Effector CD4-positive, alpha-beta T cell (primary cell): ENCODE data around the gene EGFLAM.

ENCODE experiments used
- DNase-seq: peaks from one replicate; pipeline ENCODE4 v3.0.0-alpha.2; 2020

Gene EGFLAM

DNA sequence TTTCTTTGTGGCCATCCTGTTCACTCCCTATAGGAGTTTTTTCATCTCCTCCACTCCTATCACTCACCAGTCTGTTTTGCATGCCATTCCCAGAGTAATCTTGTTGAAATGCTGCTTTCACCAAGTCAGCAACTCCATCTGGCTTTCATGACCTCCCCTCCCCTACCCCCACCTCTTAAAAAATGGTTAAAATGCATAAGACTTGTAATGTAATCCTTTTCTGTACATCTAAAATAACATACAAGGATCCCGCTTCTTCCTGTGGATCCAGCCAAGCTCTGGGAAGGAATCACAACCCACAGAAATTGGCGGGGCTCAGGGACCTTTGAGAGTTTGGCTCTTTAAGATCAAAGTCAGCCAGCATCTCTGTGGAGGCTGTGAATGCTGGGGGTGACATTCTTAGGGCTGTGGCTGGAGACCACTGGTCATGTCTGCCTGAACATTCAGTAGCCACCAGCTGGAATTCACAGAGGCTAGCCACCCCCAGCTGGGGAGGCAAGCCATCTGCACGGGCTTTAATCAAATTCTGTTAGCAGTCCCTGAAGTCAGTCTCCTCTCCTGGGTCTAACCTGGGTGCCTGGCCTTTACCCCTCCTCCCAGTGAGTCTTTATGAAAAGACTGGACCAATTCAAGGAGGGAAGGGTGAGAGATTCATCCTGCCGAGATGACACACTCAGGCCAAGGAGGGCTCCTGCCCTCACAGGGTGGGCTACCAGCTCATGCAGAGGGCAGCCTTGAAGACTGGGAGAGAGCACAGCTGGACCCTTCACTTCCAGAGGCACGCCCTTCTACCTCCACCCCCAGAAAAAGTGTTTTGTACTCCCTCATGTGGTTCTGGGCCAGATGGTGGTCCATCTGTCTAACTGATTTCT lies 165.2 kb downstream of the EGFLAM start:
- no peak for DNase-seq

DNA sequence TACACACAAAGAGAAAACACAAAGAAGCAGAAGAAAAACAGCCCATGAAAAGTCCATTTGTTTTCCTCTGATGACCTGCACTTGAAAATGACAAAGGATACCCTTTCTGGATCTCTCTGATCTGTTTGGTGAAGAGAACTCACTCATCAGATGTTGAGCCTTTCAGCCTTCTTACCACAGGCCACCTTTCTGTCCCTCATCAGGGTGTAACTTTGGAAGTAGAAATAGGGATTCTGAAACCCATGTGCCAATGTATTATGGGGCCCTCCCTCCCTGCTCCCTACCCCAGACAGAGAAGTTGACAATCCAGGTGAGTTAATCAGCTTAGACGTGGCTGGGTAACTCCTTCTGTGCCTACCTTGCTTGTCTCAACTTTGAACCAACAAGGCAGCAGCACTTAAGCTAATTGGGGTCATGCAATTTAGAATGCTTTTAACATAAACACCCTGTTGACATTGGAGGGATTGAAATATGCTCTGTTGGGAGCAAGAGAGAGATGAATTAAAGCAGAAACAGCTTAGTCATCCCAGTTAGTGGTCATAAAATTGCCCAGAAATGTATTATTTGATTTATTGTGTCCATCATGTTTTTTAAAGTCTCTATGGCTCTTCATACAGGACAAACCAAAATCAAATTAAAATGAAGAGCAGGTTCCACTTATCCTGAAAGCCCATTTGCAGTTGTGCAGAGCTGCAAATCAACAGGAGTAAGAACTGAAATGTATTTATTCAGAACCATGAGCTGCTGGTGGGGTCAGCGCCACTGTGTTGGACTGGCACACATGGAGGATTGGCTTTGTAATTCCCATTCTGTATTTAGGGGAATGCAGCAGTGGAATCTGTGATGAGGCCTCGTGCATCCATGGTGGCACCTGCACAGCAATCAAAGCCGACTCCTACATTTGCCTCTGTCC lies 166.0 kb downstream of the EGFLAM start:
- no peak for DNase-seq

DNA sequence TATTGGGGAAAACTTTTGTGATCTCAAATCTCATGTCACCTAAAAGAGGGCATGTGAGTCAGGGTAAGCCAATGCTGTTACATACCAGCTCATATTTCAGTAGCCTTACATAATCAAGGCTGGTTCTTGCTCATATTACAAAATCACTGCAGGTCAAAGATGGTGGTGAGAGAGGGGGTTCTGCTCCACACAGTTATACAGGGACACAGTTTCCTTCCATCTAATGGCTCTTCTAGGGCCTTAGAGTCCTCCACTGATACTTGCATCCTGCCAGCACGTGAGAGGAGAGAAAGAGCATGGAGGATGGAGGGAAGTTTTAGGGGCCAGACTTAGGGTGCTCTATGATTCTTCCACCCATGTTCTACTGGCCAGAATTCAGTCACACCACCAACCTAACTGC lies 168.1 kb downstream of the EGFLAM start:
- DNase-seq = no peak

DNA sequence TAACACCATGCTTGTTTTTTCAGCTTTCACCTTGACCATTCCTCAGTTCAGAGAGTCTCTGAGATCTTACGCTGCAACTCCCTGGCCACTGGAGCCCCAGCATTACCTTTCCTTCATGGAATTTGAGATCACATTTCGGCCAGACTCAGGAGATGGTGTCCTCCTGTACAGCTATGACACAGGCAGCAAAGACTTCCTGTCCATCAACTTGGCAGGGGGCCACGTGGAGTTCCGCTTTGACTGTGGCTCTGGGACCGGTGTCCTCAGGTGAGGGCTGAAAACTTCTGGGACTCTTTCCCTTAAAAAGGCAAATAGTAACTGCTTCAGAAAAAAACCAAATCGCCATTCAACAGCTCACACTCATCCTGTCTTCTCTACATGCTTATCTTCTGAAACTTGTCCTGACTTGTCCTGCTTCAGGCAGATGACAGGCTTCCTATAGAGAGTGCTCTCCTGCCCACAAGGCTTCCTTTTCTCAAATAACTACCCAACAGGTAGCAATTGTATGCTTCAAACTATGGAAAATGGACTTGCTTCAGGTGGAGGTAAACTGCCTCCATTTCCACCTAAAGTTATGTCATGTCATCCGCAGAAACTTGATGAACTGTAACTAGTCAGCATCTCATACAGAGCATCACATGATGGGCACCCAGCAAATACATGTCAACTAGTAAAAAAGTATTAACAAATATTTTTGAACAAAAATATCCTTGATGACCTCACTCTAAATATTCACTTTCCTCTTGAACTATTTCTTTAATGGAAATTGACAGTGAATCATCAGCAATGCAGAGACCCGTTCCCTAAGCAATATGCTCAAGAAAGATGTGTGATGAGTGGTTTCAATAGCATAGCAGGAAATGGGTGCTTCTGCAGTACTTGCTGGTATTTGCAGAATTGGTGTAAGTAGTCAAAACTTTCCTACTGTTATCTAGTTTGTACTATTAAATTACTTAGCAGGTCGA lies 168.9 kb downstream of the EGFLAM start:
- no peak for DNase-seq

DNA sequence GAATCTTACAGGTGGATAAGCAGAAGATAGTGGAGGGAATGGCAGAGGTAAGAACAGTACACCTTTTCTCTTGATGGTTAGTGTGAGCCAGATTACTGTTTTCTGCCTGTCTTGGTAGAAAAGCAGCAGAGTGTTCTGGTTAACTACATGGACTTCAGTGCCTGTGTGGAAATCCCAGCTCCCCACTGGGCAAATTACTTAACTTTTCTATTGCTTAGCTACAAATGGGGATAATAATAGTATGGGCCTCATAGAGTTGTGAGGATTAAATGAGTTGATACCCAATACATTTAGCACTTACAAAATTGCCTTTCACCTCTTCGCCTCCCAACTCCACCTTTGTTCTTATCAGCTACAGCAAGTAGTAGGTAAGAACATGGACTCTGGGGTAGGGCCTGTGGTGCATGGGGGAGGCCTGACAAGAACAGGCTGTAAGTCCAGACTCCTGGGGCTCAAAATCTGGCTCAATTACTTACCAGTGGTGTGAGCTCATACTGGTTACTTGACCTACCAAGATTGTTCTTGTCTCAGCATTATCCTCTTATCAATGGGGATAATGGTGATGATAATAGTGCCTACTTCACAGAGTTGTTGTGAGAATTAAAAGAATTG lies 173.0 kb downstream of the EGFLAM start:
- no peak for DNase-seq

DNA sequence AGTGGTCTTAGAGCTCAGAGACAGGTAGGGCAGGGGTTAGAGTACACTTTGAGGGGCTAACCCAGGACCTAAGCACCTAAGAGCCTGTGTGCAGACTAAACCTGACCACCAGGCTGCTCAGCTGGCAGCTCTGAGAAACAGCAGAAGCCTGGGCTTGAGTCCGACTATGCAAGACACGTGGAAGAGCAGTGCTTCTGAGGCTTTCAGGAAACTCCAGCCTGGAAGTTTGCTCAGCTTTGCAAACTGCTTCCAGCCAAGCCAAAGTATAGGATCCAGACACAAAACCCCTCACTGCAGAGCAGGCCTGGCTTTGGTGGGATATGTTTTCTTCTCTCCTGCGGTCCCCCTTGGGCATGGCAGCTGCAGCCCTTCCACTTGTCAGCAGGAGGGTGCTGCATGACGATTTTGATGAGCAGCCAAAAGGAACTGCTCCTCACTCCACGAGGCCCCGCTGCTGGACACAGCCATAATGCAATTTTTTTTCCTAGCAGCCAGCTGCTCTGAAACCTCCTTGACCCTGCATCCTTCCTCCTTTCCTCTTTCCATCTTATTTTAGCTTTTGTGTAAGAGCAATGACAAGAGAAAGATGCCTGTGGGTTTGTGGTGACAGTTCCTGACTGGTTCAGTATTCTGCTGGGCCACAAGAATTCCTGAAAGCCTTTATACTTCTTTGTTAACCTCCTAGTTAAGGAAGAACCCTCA lies 175.0 kb downstream of the EGFLAM start:
- no peak for DNase-seq

DNA sequence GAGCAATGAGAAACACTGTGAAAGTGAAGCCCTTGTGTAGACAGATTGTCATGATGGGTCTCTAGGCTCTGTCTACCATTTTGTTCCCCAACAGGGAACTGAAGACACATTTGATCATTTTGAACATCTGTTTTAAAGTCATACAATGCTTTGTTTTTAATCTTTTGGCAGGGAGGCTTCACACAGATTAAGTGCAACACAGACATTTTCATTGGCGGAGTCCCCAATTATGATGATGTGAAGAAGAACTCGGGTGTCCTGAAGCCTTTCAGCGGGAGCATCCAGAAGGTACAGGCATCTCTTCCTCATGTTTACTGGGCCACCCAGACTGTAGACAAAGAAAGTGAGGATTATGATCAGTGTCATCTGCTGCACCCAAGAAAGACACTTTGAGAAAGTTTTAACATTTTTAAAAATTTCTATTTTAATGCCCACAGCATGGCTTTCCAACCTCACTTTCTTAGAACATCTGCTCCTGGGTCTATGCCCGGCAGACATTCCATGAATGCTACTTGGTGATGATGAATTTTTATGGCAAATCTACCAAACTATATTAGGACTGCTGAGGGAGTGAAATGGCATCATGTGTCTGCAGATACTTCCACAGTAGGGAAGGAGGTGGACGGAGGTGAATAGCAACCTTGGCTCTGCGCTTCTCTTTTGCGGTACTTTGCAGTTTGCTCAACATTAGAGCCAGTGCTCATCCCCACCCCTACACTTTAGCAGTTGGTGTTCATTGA lies 176.8 kb downstream of the EGFLAM start:
- no peak for DNase-seq

DNA sequence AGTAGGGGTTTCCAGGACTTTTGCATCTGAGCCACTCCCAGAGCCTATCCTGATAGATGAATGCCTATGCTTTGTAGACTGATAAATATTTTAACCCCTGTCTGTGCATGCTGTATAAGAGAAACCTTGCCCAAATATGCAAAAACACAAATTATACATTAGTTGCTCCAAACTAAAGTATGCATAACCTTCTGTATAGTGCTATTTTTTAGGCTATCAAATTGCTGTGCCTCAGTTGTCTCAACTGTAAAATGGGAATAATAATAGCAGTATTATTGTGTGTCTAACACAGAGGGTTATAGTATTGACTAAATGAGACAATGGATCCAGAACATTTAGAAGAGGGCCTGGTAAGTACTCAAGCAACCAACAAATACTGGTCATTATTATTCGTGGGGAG lies 180.4 kb downstream of the EGFLAM start:
- DNase-seq = no peak

DNA sequence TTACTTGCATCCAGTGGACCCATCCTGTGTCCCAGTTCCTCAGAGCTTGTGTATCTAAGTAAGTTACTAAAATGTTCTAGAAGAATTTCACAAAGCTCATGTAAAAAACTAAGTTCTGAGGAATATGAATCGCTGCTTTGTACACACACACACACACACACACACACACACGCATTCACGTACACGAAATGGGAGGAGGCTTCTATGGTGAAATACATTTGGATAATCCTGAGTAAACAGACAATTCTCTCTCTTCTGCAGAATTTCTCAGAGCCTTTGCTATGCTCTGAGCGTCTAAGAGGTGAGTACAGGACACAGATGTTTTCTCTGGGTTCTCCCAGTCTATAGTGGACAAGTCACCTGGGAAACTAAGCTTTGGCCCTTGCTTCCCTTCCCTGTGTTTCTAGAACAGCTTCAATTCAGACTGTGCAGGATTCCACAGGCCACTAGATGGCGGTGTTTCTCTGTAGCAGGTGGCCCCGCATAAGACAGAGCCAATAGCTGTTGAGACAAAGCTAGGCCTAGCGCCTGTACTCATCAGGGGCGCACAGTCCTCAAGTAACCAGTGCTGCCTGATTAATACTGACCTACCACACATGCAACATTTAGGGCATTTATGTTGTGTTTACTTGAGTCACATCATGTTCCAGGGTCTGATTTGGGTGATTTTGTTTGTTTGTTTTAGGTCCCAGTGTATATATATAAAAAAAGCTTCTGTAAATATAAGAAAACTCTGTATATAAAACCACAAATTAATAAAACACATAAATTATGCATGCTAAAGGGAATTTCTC lies 183.3 kb downstream of the EGFLAM start:
- peak; percentile 65 for DNase-seq

DNA sequence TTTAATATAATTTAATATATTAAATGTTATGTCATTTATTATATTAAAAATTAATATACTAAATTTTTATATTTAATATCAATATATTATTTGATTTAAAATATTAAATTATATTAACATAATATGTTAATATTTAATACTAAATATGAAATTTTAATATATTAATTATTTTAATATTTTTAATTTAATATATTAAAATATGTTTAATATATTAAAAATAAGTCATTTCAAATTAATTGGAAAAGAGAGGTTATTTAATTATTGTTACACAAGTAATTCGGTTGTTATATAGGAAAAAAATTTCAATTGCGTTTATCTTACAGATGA lies 183.9 kb downstream of the EGFLAM start:
- DNase-seq = no peak

DNA sequence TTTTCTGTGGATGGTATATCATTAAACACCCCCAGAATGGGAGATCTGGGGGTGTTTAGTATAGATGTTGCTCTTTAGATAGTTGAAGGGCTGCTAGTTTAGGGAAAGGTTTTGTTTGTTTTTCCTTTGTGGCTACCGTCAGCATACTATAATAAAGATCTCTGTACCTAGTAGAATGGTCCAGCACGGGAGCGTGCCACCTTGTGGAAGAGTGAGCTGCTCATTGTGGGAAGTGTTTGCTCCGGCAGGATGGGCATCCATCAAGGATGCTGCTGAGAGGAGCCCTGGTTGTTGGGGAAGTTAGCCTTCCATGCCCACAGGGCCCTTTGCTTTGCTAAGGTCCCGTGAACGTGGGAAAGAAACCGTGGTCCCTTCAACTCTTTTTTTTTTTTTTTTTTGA lies 185.0 kb downstream of the EGFLAM start:
- no peak for DNase-seq

DNA sequence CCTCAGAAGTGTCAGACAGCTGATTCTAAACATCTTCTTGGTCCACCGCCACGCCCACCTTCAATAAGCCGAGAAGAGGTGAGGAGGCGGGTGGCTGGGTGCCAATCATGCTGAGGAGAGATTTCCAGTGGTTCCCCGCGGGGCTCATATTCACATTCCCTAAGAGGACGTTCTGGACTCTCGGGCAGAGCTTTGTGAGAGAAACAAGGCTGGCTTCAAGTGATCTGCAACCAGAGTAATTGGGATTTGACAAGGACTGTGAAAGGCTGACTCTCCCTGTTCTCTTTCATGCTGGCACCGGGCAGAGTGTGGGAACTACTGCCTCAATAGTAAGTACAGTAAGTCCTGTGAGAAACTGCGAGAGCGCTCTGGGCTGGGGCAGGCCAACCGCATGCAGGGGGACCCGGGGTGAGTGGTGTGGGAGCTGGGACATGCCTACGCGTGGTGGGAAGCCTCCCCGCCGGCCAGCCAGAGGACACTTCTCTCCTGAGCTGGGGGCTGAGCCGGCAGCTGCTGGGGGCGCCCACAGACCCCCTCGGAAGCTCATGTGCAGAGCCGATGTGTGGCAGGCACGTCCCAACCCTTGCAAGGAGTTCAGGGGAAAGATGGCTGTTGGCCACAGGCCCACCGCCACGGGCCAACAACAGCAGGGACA lies 187.1 kb downstream of the EGFLAM start:
- DNase-seq = no peak

DNA sequence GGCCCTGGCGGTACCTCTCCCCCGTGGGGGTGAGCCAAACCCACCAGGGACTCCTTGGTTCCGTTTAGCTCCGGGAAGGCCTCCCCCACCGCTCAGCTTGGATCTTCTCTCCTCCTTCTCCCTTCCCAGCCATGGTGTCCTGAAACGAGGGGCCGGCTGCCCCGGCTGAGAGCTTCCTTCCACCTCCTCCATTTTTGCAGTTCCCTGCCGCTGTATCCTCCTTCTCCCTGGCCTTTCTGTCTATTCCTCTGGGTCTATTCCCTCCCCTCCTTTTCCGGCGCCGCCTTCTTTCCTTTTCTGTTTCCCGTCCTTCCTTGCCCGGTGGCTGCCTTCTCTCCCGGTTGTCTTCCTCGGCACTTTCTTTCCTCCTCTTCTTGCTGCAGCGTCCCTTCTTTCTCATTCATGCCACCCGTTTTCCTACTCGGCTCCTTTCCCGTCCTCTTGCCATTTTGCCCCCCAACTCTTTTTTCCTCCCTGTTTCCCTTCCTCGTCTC lies 187.7 kb downstream of the EGFLAM start:
- no peak for DNase-seq

DNA sequence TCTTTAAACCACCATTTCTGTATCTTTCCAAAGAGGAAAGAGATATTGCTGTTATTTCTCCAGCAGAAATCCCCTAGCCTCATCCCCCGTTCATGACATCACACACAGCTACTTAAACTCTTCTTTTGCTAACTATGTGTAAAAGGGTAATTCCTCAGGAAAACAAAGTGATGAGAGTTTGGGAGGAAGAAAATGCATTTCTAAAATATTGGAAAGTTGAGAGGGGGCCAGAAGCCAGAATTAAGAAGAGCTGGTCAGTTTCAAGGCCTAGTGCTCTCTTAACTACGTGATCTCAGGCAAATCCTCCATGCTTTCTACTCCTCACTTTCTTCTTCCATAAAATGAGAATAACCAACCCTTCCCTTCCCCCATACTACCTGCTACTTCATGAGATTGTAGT lies 188.7 kb downstream of the EGFLAM start:
- DNase-seq = no peak

DNA sequence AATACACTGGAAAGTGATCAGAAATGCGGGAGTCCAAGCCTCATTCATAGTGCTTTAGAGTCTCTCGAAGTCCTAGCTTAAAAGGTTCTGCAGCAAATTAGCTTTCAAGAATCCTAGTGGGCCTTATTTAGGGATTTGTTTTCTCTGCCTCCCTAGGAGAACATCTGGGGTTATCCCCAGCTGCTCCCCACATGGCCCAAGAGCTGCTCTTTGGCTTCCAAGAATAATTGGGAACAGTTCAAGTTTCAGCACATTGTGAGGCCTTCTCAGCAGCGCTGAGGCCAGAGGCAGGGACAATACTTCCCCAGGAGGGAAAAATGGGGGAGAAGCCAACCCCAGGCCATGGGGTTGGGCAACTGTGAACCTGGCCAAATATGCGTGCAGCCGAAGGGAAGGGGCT lies 189.4 kb downstream of the EGFLAM start:
- DNase-seq = no peak

DNA sequence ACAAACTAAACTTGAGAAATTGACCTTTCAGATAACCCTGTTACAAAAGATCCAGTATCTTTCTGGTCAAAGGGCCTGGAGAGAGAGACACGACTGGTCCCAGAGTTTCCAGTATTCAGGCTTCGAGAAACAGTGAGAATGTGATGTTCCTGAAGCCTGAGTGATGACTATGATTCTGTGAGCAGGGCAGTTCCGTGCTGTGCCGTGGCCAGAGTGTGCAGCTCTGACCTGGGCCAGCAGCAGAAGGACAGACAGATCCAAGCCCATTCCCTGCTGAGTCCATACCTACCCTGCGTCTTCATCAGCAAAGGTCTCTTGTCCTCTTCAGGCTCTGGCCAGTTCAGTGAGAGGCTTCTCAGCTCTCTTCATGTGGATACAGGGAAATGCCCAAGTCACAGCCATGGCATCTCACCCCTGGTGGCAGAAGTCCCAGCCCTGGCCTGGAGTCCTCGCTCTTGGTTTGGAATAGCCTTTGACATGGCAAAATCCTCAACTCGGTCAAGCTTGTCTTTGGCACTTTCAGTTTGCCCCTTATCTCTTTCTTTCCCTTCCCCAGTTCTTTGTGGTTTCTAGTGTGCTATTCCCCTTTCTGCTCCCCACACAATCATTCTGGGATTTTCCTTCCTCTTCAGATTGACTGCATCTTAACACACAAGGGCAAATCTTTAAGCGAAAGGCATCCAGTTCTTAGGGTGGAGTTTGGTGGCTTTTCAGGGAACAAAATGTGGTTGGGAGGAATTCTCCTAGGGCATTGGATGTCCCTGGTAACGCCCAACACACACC lies 190.4 kb downstream of the EGFLAM start:
- no peak for DNase-seq

DNA sequence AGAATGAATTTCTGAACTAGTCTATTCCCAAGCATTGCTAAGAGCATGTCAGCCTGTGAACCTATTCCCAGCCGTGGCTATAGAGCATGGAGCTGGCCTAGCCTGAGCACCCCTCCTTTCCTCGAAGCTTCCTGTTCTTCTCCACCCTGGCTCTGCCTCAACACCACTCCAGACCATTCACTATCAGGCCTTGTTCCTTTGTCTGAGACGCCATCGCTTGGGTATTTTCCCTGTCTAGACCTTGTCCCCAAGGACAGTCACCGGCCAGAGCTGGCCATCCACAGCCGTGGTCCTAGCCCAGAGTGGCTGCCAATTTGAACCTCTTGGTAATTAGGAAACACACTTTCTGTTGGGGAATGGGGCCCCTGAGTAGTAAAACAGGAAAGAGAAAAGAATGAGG lies 192.3 kb downstream of the EGFLAM start:
- DNase-seq = no peak

DNA sequence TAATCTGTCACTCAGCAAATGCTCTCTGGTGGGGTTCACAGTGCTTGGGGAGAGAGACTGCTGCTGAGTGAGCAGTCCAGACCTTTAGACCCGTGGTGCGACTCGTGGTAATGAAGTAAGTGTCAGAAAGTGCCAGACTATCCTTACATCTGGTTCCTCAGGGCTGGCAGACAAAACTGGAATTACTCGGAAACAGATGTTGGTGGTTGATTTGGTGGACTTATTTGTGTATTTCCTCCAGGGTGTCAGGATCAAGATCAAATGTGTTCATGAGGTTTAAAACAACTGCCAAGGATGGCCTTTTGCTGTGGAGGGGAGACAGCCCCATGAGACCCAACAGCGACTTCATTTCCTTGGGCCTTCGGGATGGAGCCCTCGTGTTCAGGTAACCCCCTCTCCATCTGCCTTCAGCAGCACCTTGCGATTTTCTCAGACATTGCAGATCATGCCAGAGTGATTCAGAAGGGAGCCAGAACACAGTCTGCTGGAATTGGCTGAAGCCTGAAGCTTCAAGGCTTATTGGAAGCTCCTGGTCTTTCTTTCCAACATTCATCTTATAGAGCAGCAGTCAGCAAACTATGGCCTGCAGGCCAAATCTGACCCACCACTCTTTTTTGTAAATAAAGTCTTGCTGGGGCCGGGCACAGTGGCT lies 192.8 kb downstream of the EGFLAM start:
- no peak for DNase-seq
